Measurements from ENCODE around the gene ABCD2.
"Not testable (repeated sequence)": the region's sequence is repeated elsewhere in the genome, so short reads cannot be mapped to it uniquely, and the experiment has no call there.

The ABCD2 gene

GRCh38 chr12:39532448-39532847, 87.2 kb downstream of the ABCD2 start:
- no peak overlapping the region for H4K8ac ChIP-seq (ENCODE audit: low read depth, low read length)
- H2BK120ac ChIP-seq (ENCODE audit: insufficient read depth, low read length, poor library complexity) = no peak overlapping the region
- no peak overlapping the region for H3K23ac ChIP-seq (ENCODE audit: low read length)
- H3K9me3 ChIP-seq (ENCODE audit: insufficient read depth, low read depth, low read length) = no peaks in the 10 kb centered on the region
- no peak overlapping the region for H2AFZ ChIP-seq (ENCODE audit: insufficient read depth, low read length, poor library complexity)
- no peaks in the 10 kb centered on the region for H3K4me1 ChIP-seq (ENCODE audit: control insufficient read depth in 1 of 2, insufficient read depth in 2 of 2, low read length in 2 of 2)
- H3K79me1 ChIP-seq (ENCODE audit: low read length) = no peaks in the 10 kb centered on the region
- H3K4ac ChIP-seq (ENCODE audit: low read depth, low read length) = no peak overlapping the region
- no peak overlapping the region for H2BK12ac ChIP-seq (ENCODE audit: low read length)
- H2BK5ac ChIP-seq (ENCODE audit: low read depth, low read length, poor library complexity) = no peak overlapping the region
- H3K36me3 ChIP-seq (ENCODE audit: control insufficient read depth in 1 of 2, insufficient read depth in 2 of 2, low read length in 2 of 2) = no peaks in the 10 kb centered on the region
- H3K27me3 ChIP-seq (ENCODE audit: insufficient read depth, low read length) = no peaks in the 10 kb centered on the region
- H3K14ac ChIP-seq (ENCODE audit: low read length) = no peak overlapping the region
- H3K4me2 ChIP-seq (ENCODE audit: low read length) = no peak overlapping the region
- H3K9ac ChIP-seq (ENCODE audit: low read length) = no peak overlapping the region
- WGBS (ENCODE audit: extremely low coverage, insufficient coverage, insufficient read length) = no CpG with 5 or more reads among the region's 4 CpGs
- no peak overlapping the region for H2AK5ac ChIP-seq (ENCODE audit: low read length)
- no peak overlapping the region for H3K18ac ChIP-seq (ENCODE audit: low read length)
- H3K27ac ChIP-seq (ENCODE audit: low read depth, low read length) = no peak overlapping the region
- no peak for DNase-seq
- no peak overlapping the region for H4K12ac ChIP-seq (ENCODE audit: low read depth, low read length)
- H3K4me3 ChIP-seq (ENCODE audit: low read depth, low read length) = no peak overlapping the region
- no peak overlapping the region for H4K91ac ChIP-seq (ENCODE audit: low read depth, low read length)
- H3K79me2 ChIP-seq (ENCODE audit: control insufficient read depth, insufficient read depth, low read length, poor library complexity) = no peaks in the 10 kb centered on the region

DNA sequence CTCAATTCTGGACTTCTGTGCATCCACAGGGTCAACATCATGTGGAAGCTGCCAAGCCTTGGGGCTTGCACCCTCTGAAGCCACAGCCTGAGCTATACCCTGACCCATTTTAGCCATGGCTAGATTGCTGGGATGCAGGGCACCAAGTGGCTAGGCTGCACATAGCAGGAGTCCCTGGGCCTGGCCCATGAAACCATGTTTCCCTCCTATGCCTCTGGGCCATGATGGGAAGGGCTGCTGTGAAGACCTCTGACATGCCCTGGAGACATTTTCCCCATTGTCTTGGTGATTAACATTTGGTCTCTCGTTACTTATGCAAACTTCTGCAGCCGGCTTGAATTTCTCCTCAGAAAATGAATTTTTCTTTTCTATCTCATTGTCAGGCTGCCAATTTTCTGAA, 92.6 kb downstream of the ABCD2 start:
- Histone ChIP-seq H2AFZ (ENCODE audit: insufficient read depth, low read length, poor library complexity) (no peak overlapping the region), H3K36me3 (ENCODE audit: control insufficient read depth in 1 of 2, insufficient read depth in 2 of 2, low read length in 2 of 2) (no peaks in the 10 kb centered on the region), H3K4me1 (ENCODE audit: control insufficient read depth in 1 of 2, insufficient read depth in 2 of 2, low read length in 2 of 2) (no peaks in the 10 kb centered on the region), H3K4me3 (ENCODE audit: low read depth, low read length) (no peak overlapping the region), H3K14ac (ENCODE audit: low read length) (no peak overlapping the region), H3K4me2 (ENCODE audit: low read length) (no peak overlapping the region), H3K79me2 (ENCODE audit: control insufficient read depth, insufficient read depth, low read length, poor library complexity) (no peaks in the 10 kb centered on the region), H3K9ac (ENCODE audit: low read length) (no peak overlapping the region), H3K4ac (ENCODE audit: low read depth, low read length) (no peak overlapping the region), H4K12ac (ENCODE audit: low read depth, low read length) (no peak overlapping the region), H3K18ac (ENCODE audit: low read length) (no peak overlapping the region), H4K8ac (ENCODE audit: low read depth, low read length) (no peak overlapping the region), H3K27me3 (ENCODE audit: insufficient read depth, low read length) (no peaks in the 10 kb centered on the region), H3K27ac (ENCODE audit: low read depth, low read length) (no peak overlapping the region), H3K23ac (ENCODE audit: low read length) (no peak overlapping the region), H4K91ac (ENCODE audit: low read depth, low read length) (no peak overlapping the region), H2AK5ac (ENCODE audit: low read length) (no peak overlapping the region), H2BK5ac (ENCODE audit: low read depth, low read length, poor library complexity) (no peak overlapping the region), H2BK12ac (ENCODE audit: low read length) (no peak overlapping the region), H3K79me1 (ENCODE audit: low read length) (no peaks in the 10 kb centered on the region), H3K9me3 (ENCODE audit: insufficient read depth, low read depth, low read length) (peaks cover 2% of the 10 kb centered on the region), H2BK120ac (ENCODE audit: insufficient read depth, low read length, poor library complexity) (no peak overlapping the region)
- DNase-seq = no peak
- WGBS (ENCODE audit: extremely low coverage, insufficient coverage, insufficient read length) = no CpG with 5 or more reads among the region's 2 CpGs

GRCh38 chr12:39522167-39522566, 97.4 kb downstream of the ABCD2 start:
- not testable (repeated sequence) for H3K4me2 ChIP-seq (ENCODE audit: low read length); H4K12ac ChIP-seq (ENCODE audit: low read depth, low read length); H3K79me2 ChIP-seq (ENCODE audit: control insufficient read depth, insufficient read depth, low read length, poor library complexity); H3K27me3 ChIP-seq (ENCODE audit: insufficient read depth, low read length); H3K23ac ChIP-seq (ENCODE audit: low read length); H3K18ac ChIP-seq (ENCODE audit: low read length); H3K14ac ChIP-seq (ENCODE audit: low read length); H2BK5ac ChIP-seq (ENCODE audit: low read depth, low read length, poor library complexity); H4K8ac ChIP-seq (ENCODE audit: low read depth, low read length); H3K36me3 ChIP-seq (ENCODE audit: control insufficient read depth in 1 of 2, insufficient read depth in 2 of 2, low read length in 2 of 2); DNase-seq; H2AK5ac ChIP-seq (ENCODE audit: low read length); H3K9ac ChIP-seq (ENCODE audit: low read length); H2BK120ac ChIP-seq (ENCODE audit: insufficient read depth, low read length, poor library complexity); H3K4me1 ChIP-seq (ENCODE audit: control insufficient read depth in 1 of 2, insufficient read depth in 2 of 2, low read length in 2 of 2); H3K79me1 ChIP-seq (ENCODE audit: low read length); H2BK12ac ChIP-seq (ENCODE audit: low read length); H3K4me3 ChIP-seq (ENCODE audit: low read depth, low read length); H3K4ac ChIP-seq (ENCODE audit: low read depth, low read length); H3K27ac ChIP-seq (ENCODE audit: low read depth, low read length); H4K91ac ChIP-seq (ENCODE audit: low read depth, low read length); H3K9me3 ChIP-seq (ENCODE audit: insufficient read depth, low read depth, low read length); H2AFZ ChIP-seq (ENCODE audit: insufficient read depth, low read length, poor library complexity)

- Histone ChIP-seq H2BK12ac (ENCODE audit: low read length) (no peak overlapping the region), H3K27ac (ENCODE audit: low read depth, low read length) (no peak overlapping the region), H3K23ac (ENCODE audit: low read length) (no peak overlapping the region), H2AK5ac (ENCODE audit: low read length) (no peak overlapping the region), H3K9ac (ENCODE audit: low read length) (no peak overlapping the region), H4K8ac (ENCODE audit: low read depth, low read length) (no peak overlapping the region), H3K4me2 (ENCODE audit: low read length) (no peak overlapping the region), H3K4ac (ENCODE audit: low read depth, low read length) (no peak overlapping the region), H3K27me3 (ENCODE audit: insufficient read depth, low read length) (no peaks in the 10 kb centered on the region), H3K18ac (ENCODE audit: low read length) (no peak overlapping the region), H3K36me3 (ENCODE audit: control insufficient read depth in 1 of 2, insufficient read depth in 2 of 2, low read length in 2 of 2) (no peaks in the 10 kb centered on the region), H3K79me2 (ENCODE audit: control insufficient read depth, insufficient read depth, low read length, poor library complexity) (no peaks in the 10 kb centered on the region), H3K4me3 (ENCODE audit: low read depth, low read length) (no peak overlapping the region), H2BK120ac (ENCODE audit: insufficient read depth, low read length, poor library complexity) (no peak overlapping the region), H2AFZ (ENCODE audit: insufficient read depth, low read length, poor library complexity) (no peak overlapping the region), H3K79me1 (ENCODE audit: low read length) (no peaks in the 10 kb centered on the region), H3K14ac (ENCODE audit: low read length) (no peak overlapping the region), H4K91ac (ENCODE audit: low read depth, low read length) (no peak overlapping the region), H3K4me1 (ENCODE audit: control insufficient read depth in 1 of 2, insufficient read depth in 2 of 2, low read length in 2 of 2) (no peaks in the 10 kb centered on the region), H4K12ac (ENCODE audit: low read depth, low read length) (no peak overlapping the region), H2BK5ac (ENCODE audit: low read depth, low read length, poor library complexity) (no peak overlapping the region), H3K9me3 (ENCODE audit: insufficient read depth, low read depth, low read length) (peaks cover 9% of the 10 kb centered on the region)
- DNase-seq = no peak
- WGBS (ENCODE audit: extremely low coverage, insufficient coverage, insufficient read length) = no CpG with 5 or more reads among the region's 1 CpG
Observed at GRCh38 chr12:39510001-39510400, 109.6 kb downstream of the ABCD2 start.

- no peak overlapping the region for H4K91ac ChIP-seq (ENCODE audit: low read depth, low read length)
- H2BK120ac ChIP-seq (ENCODE audit: insufficient read depth, low read length, poor library complexity) = no peak overlapping the region
- no peak overlapping the region for H2AFZ ChIP-seq (ENCODE audit: insufficient read depth, low read length, poor library complexity)
- no peaks in the 10 kb centered on the region for H3K79me1 ChIP-seq (ENCODE audit: low read length)
- no peak overlapping the region for H3K4me2 ChIP-seq (ENCODE audit: low read length)
- H4K8ac ChIP-seq (ENCODE audit: low read depth, low read length) = no peak overlapping the region
- DNase-seq = no peak
- no peak overlapping the region for H3K4ac ChIP-seq (ENCODE audit: low read depth, low read length)
- no peaks in the 10 kb centered on the region for H3K27me3 ChIP-seq (ENCODE audit: insufficient read depth, low read length)
- no peak overlapping the region for H3K23ac ChIP-seq (ENCODE audit: low read length)
- no peak overlapping the region for H3K9ac ChIP-seq (ENCODE audit: low read length)
- H3K36me3 ChIP-seq (ENCODE audit: control insufficient read depth in 1 of 2, insufficient read depth in 2 of 2, low read length in 2 of 2) = no peaks in the 10 kb centered on the region
- H2BK5ac ChIP-seq (ENCODE audit: low read depth, low read length, poor library complexity) = no peak overlapping the region
- no peaks in the 10 kb centered on the region for H3K4me1 ChIP-seq (ENCODE audit: control insufficient read depth in 1 of 2, insufficient read depth in 2 of 2, low read length in 2 of 2)
- H3K27ac ChIP-seq (ENCODE audit: low read depth, low read length) = no peak overlapping the region
- H2AK5ac ChIP-seq (ENCODE audit: low read length) = no peak overlapping the region
- H3K4me3 ChIP-seq (ENCODE audit: low read depth, low read length) = no peak overlapping the region
- H3K79me2 ChIP-seq (ENCODE audit: control insufficient read depth, insufficient read depth, low read length, poor library complexity) = no peaks in the 10 kb centered on the region
- H3K9me3 ChIP-seq (ENCODE audit: insufficient read depth, low read depth, low read length) = peaks cover 6% of the 10 kb centered on the region
- H3K18ac ChIP-seq (ENCODE audit: low read length) = no peak overlapping the region
- H3K14ac ChIP-seq (ENCODE audit: low read length) = no peak overlapping the region
- no peak overlapping the region for H2BK12ac ChIP-seq (ENCODE audit: low read length)
- H4K12ac ChIP-seq (ENCODE audit: low read depth, low read length) = no peak overlapping the region
Observed at GRCh38 chr12:39505554-39505953, 114.0 kb downstream of the ABCD2 start.

Data from trophoblast cell (in vitro differentiated cells and primary cell).